Duodenal mucosa (tissue), 2 donors: Measurements from ENCODE around the gene STARD7.

Source experiments
- H3K27ac ChIP-seq: one replicate; pipeline ENCODE4 v1.7.0; 2013; ENCODE audit warnings: low read depth, low read length
- H3K27me3 ChIP-seq, 2 donors: one replicate each; pipeline ENCODE4 v1.7.0; 2013; ENCODE audit warnings: low read length in 2 of 2, control low read depth in 1 of 2; ENCODE audit not compliant: insufficient read depth in 2 of 2, control insufficient read depth in 1 of 2
- H3K36me3 ChIP-seq, 2 donors: one replicate each; pipeline ENCODE4 v1.7.0; 2013; ENCODE audit warnings: low read length in 2 of 2, control low read depth in 1 of 2; ENCODE audit not compliant: insufficient read depth in 2 of 2, control insufficient read depth in 1 of 2
- H3K4me1 ChIP-seq, 2 donors: one replicate each; pipeline ENCODE4 v1.7.0; 2013; ENCODE audit warnings: low read length in 2 of 2, control low read depth in 1 of 2; ENCODE audit not compliant: insufficient read depth in 2 of 2, control insufficient read depth in 1 of 2
- H3K4me3 ChIP-seq, 2 donors: one replicate each; pipeline ENCODE4 v1.7.0; 2013; ENCODE audit warnings: low read length in 2 of 2, low read depth in 1 of 2
- H3K9ac ChIP-seq, 2 donors: one replicate each; pipeline ENCODE4 v1.7.0; 2013; ENCODE audit warnings: low read length in 2 of 2, low read depth in 1 of 2
- H3K9me3 ChIP-seq, 2 donors: one replicate each; pipeline ENCODE4 v1.7.0; 2013; ENCODE audit warnings: low read length in 2 of 2, control low read depth in 1 of 2; ENCODE audit not compliant: control insufficient read depth in 1 of 2

Gene STARD7

GRCh38 chr2:96138179-96139145 is 70.2 kb downstream of the STARD7 start, which contains the start of gene ASTL:
ASTL (minus strand) TSS chr2:96138502; CDS start chr2:96138436, 66 bp downstream.
- Histone ChIP-seq H3K4me3 (no peak within 1 kb of the TSS), H3K27ac (no peak within 1 kb of the TSS), H3K9ac (peak within 1 kb of the TSS in 1 of 2 donors; percentile 44), H3K36me3 (no peaks in the 10 kb centered on the region), H3K4me1 (peaks cover 5 to 11% of the 10 kb centered on the region in 2 donors), H3K27me3 (no peaks in the 10 kb centered on the region), H3K9me3 (no peaks in the 10 kb centered on the region)

GRCh38 chr2:96137321-96138178 is 71.1 kb downstream of the STARD7 start:
- Histone ChIP-seq H3K9ac (no peak overlapping the region), H3K9me3 (no peaks in the 10 kb centered on the region), H3K36me3 (no peaks in the 10 kb centered on the region), H3K27ac (no peak overlapping the region), H3K4me1 (peaks cover 3 to 8% of the 10 kb centered on the region in 2 donors), H3K4me3 (no peak overlapping the region), H3K27me3 (no peaks in the 10 kb centered on the region)

GRCh38 chr2:96136129-96136720 is 72.4 kb downstream of the STARD7 start:
- no peak overlapping the region for H3K27ac ChIP-seq
- H3K9ac ChIP-seq: no peak overlapping the region
- H3K27me3 ChIP-seq: no peaks in the 10 kb centered on the region
- peaks cover 3 to 15% of the 10 kb centered on the region in 2 donors for H3K4me1 ChIP-seq
- no peaks in the 10 kb centered on the region for H3K9me3 ChIP-seq
- no peaks in the 10 kb centered on the region for H3K36me3 ChIP-seq
- no peak overlapping the region for H3K4me3 ChIP-seq

GRCh38 chr2:96135621-96136020 is 73.0 kb downstream of the STARD7 start:
- H3K4me3 ChIP-seq: no peak overlapping the region
- no peaks in the 10 kb centered on the region for H3K27me3 ChIP-seq
- H3K27ac ChIP-seq: no peak overlapping the region
- H3K9ac ChIP-seq: no peak overlapping the region
- peaks cover 3 to 18% of the 10 kb centered on the region in 2 donors for H3K4me1 ChIP-seq
- no peaks in the 10 kb centered on the region for H3K36me3 ChIP-seq
- no peaks in the 10 kb centered on the region for H3K9me3 ChIP-seq

GRCh38 chr2:96135171-96135570 is 73.5 kb downstream of the STARD7 start:
- H3K27me3 ChIP-seq: no peaks in the 10 kb centered on the region
- H3K9ac ChIP-seq: no peak overlapping the region
- no peak overlapping the region for H3K4me3 ChIP-seq
- H3K4me1 ChIP-seq: peaks cover 3 to 18% of the 10 kb centered on the region in 2 donors
- no peaks in the 10 kb centered on the region for H3K9me3 ChIP-seq
- H3K27ac ChIP-seq: no peak overlapping the region
- H3K36me3 ChIP-seq: no peaks in the 10 kb centered on the region
